Neural progenitor cell (in vitro differentiated cells): ENCODE data around the gene RRP1.

Experiments
- EZH2 ChIP-seq: fragments of 200-600 bp; sonication (generic); IDR thresholded peaks from 2 replicates; pipeline ENCODE4 v1.6.1; 2017; ENCODE audit warnings: antibody characterized with exemption, mild to moderate bottlenecking, moderate library complexity
- EZH2phosphoT487 ChIP-seq: fragments of 200-600 bp; sonication (generic); IDR thresholded peaks from 2 replicates; pipeline ENCODE4 v1.6.1; 2017; ENCODE audit warnings: antibody characterized with exemption
- TF ChIP-seq, protein P1 (sequence below): fragments of 200-600 bp; sonication (generic); IDR thresholded peaks from 2 replicates; pipeline ENCODE4 v1.5.1; 2017; ENCODE audit warnings: antibody characterized with exemption, mild to moderate bottlenecking

DNA sequence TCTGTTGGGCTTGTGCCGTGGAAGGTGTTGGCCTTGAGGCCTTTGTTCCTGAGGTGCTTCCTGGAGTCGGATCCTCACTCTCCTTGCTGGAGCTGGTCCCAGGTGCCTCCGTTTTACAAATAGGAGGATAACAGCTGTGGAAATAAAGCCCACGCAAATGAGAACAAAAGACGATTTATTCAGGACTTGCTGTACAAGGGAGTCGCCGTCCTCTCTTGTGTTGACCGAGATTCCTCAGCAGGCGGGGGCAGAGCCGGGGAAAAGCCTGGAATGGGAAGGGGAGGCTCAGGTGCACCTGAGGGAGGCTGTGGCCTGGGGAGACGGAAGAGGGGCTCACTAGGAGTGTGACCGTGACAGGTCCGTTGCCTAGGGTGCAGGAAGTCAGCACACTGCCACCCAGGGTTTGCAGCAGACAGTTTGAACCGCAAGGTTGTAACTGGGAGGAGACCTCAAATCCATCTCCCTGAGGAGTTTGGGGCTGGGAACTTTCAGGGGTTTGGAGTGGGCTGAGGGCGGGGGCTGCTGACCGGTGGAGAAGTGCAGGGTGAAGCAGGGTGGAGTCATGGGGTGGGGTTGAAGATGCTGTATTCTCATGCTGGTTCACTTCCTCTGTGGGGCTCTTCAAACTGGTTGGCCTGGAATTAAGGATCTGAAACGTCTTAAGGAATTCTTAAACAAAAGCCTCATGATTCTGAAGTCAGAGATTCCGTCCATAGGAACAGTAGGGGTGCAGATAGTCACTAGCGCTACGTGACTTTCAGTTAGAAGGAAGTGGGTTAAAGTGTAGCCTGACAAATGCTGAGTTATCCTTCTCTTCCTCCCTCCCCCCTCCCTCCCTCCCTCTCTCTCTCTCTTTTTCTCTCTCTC, 10.7 kb upstream of the RRP1 start:
- TF ChIP-seq, protein P1, sequence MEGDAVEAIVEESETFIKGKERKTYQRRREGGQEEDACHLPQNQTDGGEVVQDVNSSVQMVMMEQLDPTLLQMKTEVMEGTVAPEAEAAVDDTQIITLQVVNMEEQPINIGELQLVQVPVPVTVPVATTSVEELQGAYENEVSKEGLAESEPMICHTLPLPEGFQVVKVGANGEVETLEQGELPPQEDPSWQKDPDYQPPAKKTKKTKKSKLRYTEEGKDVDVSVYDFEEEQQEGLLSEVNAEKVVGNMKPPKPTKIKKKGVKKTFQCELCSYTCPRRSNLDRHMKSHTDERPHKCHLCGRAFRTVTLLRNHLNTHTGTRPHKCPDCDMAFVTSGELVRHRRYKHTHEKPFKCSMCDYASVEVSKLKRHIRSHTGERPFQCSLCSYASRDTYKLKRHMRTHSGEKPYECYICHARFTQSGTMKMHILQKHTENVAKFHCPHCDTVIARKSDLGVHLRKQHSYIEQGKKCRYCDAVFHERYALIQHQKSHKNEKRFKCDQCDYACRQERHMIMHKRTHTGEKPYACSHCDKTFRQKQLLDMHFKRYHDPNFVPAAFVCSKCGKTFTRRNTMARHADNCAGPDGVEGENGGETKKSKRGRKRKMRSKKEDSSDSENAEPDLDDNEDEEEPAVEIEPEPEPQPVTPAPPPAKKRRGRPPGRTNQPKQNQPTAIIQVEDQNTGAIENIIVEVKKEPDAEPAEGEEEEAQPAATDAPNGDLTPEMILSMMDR: no peak
- TF ChIP-seq EZH2 (no peak), EZH2phosphoT487 (no peak)
